Panc1 (cell line): Measurements from ENCODE around the gene SLCO3A1. TPM values are rescaled to one million over a fixed set of nuclear protein-coding genes. Genes with fewer than 3 reads are reported as not detected.
A peak's percentile ranks its signal among the peaks of the same experiment; 100 is the strongest.

Experiments
- ATAC-seq: fragments of 200-7000 bp; cut with Tn5 transposase; 2 replicates; pipeline ENCODE4 v1.9.1; 2020; ENCODE audit warnings: mild to moderate bottlenecking, moderate library complexity
- BruUV-seq: library from RNA; stranded (reverse); fragments of 400-500 nt; replicated peaks from 2 replicates; lab custom pipeline; 2021; lab: Mats Ljungman, UMichigan
- CTCF ChIA-PET: fragments of 300-600 bp; sonication (Branson Sonifier 250); formaldehyde crosslinking; loops from one replicate; lab custom pipeline; 2022; ENCODE audit warnings: antibody characterized with exemption; lab: Charles Lee
- POLR2A ChIA-PET: fragments of 300-600 bp; sonication (Branson Sonifier 250); formaldehyde crosslinking; loops from one replicate; lab custom pipeline; 2022; ENCODE audit warnings: antibody characterized with exemption; lab: Charles Lee
- DNase-seq: peaks from one replicate; pipeline ENCODE4 v3.0.0-alpha.2; 2010; ENCODE audit warnings: low read depth, low spot score
- H3K27ac ChIP-seq: 2 replicates; pipeline ENCODE4 v1.5.1; 2011; ENCODE audit warnings: mild to moderate bottlenecking, low read length, inconsistent platforms
- H3K27me3 ChIP-seq: fragments of 200-500 bp; sonication (Bioruptor generic); 2 replicates; pipeline ENCODE4 v1.6.0; 2014; ENCODE audit warnings: low read length, inconsistent platforms; ENCODE audit not compliant: control insufficient read depth, insufficient read depth
- H3K36me3 ChIP-seq: fragments of 200-500 bp; sonication (Bioruptor generic); 2 replicates; pipeline ENCODE4 v1.5.1; 2014; ENCODE audit warnings: inconsistent platforms, mild to moderate bottlenecking, low read length, moderate library complexity; ENCODE audit not compliant: control insufficient read depth, insufficient read depth
- H3K4me1 ChIP-seq: 2 replicates; pipeline ENCODE4 v1.5.1; 2011; ENCODE audit warnings: inconsistent platforms, mild to moderate bottlenecking, low read length, moderate library complexity; ENCODE audit not compliant: control insufficient read depth, insufficient read depth
- H3K4me3 ChIP-seq, 2 experiments: 2 replicates each; pipeline ENCODE4 v1.5.1; 2011 to 2012; ENCODE audit warnings: low read depth in 2 of 2, low read length in 2 of 2, mild to moderate bottlenecking in 2 of 2, inconsistent platforms in 1 of 2, moderate library complexity in 1 of 2
- H3K9me3 ChIP-seq: fragments of 200-500 bp; sonication (Bioruptor generic); 2 replicates; pipeline ENCODE4 v1.5.1; 2014; ENCODE audit warnings: low read depth, mild to moderate bottlenecking, inconsistent platforms, low read length, moderate library complexity; ENCODE audit not compliant: control insufficient read depth, insufficient read depth
- POLR2AphosphoS5 ChIP-seq: IDR thresholded peaks from 2 replicates; pipeline ENCODE4 v1.6.1; 2012; ENCODE audit warnings: mild to moderate bottlenecking, low read depth, low read length, moderate library complexity
- REST ChIP-seq, 2 experiments: IDR thresholded peaks; 2 replicates each; pipeline ENCODE4 v1.6.1; 2011 to 2012; ENCODE audit warnings: low read depth in 2 of 2, control low read depth in 1 of 2, low read length in 1 of 2, mild to moderate bottlenecking in 1 of 2, moderate library complexity in 1 of 2; ENCODE audit not compliant: insufficient read depth in 1 of 2
- SIN3A ChIP-seq: IDR thresholded peaks from 2 replicates; pipeline ENCODE4 v1.6.1; 2012; ENCODE audit warnings: low read depth, mild to moderate bottlenecking, low read length, moderate library complexity, borderline replicate concordance; ENCODE audit not compliant: insufficient read depth
- TCF7L2 ChIP-seq: IDR thresholded peaks from 2 replicates; pipeline ENCODE4 v1.6.1; 2011; ENCODE audit warnings: mild to moderate bottlenecking, low read depth, low read length, inconsistent platforms
- in situ Hi-C: cut with HindIII; loops from 2 replicates; pipeline ENCODE4 v1.10.0; 2016; ENCODE audit warnings: low sequenced_read_pairs, low pct_unique_long_range_greater_than_20kb
- intact Hi-C: fragments of 100-400 bp; cut with micrococcal nuclease; formaldehyde crosslinking; loops from one replicate; pipeline ENCODE4 v1.10.0; 2022; ENCODE audit not compliant: unreplicated experiment
- total RNA-seq: library from RNA; stranded (reverse); gene quantifications from one replicate; pipeline ENCODE4 v1.2.1, GENCODE V29; 2021; ENCODE audit not compliant: unreplicated experiment
- TF ChIP-seq, protein P1 (sequence below): fragments of 450-650 bp; IDR thresholded peaks from 2 replicates; pipeline ENCODE4 v1.5.1; 2017; ENCODE audit warnings: mild to moderate bottlenecking

Gene SLCO3A1
- total RNA-seq, 1 experiment from 2014 or later = 20.6 TPM

DNA sequence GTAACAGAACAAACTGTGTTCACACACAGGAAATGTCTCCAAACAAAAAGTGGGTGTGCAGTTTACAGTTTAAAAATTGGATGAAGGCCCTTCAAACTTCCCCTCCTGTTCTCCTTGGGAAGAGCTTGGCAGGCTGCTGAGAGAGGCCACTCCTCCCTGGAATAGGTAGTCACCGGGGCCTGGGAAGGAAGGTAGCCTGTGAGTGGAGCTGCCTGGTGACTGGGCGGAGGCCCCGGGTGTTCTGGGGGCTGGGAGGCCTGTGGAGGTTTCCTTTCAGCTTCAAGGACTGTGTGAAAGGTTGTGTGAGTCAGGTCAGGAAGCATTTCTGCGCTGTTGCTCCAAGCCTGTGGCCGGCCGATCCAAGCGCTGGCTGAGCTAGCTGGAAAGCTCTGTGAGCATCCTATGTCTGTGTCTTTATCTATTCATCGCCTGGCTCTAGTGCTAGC, 14.1 kb downstream of the SLCO3A1 start:
- ChIA-PET CTCF (interaction anchor here (0.7 to 1.9 kb wide), 6 partner anchors 14 to 852 kb away, joined by 3 to 10 read pairs (median 4); partner anchors contain the start of gene SLCO3A1), POLR2A (interaction anchor here (0.6 to 0.7 kb wide), 2 partner anchors 9 to 39 kb away, joined by 3 to 5 read pairs; no protein-coding TSS in a partner anchor)
- H3K4me1 ChIP-seq = peaks cover 50% of the 10 kb centered on the region
- peak overlapping the region in 1 of 2 experiments; percentile 34; a peak in 2 of 4 replicates for H3K4me3 ChIP-seq
- no peaks in the 10 kb centered on the region for H3K9me3 ChIP-seq
- peak; percentile 67 for TF ChIP-seq POLR2AphosphoS5
- no peak for TF ChIP-seq SIN3A
- no peak; the same call in 1 of the 2 replicates for TF ChIP-seq TCF7L2
- no TSS peak for BruUV-seq
- H3K27ac ChIP-seq = peak overlapping the region; percentile 82
- DNase-seq (peak; percentile 46), ATAC-seq (peak; percentile 97)
- H3K36me3 ChIP-seq = no peaks in the 10 kb centered on the region
- intact Hi-C loops = no loop called here
- in situ Hi-C loops = no loop called here
- H3K27me3 ChIP-seq = no peaks in the 10 kb centered on the region

GRCh38 chr15:91870876-91871537, 17.5 kb downstream of the SLCO3A1 start:
- peaks cover 21% of the 10 kb centered on the region for H3K4me1 ChIP-seq
- in situ Hi-C loops = no loop called here

More at GRCh38 chr15:91870876-91871537, 17.5 kb downstream of the SLCO3A1 start:
- intact Hi-C loops = no loop called here
- TF ChIP-seq TCF7L2 (no peak), POLR2AphosphoS5 (no peak), REST (IDR thresholded peaks at IDR 0.05; ENCODE audit: insufficient read depth in 1 of 2, low read depth in 2 of 2, low read length in 1 of 2) (no peak), SIN3A (no peak)
- TF ChIP-seq, protein P1, sequence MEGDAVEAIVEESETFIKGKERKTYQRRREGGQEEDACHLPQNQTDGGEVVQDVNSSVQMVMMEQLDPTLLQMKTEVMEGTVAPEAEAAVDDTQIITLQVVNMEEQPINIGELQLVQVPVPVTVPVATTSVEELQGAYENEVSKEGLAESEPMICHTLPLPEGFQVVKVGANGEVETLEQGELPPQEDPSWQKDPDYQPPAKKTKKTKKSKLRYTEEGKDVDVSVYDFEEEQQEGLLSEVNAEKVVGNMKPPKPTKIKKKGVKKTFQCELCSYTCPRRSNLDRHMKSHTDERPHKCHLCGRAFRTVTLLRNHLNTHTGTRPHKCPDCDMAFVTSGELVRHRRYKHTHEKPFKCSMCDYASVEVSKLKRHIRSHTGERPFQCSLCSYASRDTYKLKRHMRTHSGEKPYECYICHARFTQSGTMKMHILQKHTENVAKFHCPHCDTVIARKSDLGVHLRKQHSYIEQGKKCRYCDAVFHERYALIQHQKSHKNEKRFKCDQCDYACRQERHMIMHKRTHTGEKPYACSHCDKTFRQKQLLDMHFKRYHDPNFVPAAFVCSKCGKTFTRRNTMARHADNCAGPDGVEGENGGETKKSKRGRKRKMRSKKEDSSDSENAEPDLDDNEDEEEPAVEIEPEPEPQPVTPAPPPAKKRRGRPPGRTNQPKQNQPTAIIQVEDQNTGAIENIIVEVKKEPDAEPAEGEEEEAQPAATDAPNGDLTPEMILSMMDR = no peak
- CTCF ChIA-PET = no interaction called here
- DNase-seq (no peak), ATAC-seq (no peak)
- H3K27me3 ChIP-seq = no peaks in the 10 kb centered on the region
- H3K4me3 ChIP-seq = no peak overlapping the region
- H3K36me3 ChIP-seq = no peaks in the 10 kb centered on the region
- no TSS peak for BruUV-seq
- POLR2A ChIA-PET = no interaction called here
- no peak overlapping the region for H3K27ac ChIP-seq
- H3K9me3 ChIP-seq = no peaks in the 10 kb centered on the region
